LoVo (cell line): Measurements from ENCODE around the gene GTF2H4.
"Not testable (repeated sequence)": the region's sequence is repeated elsewhere in the genome, so short reads cannot be mapped to it uniquely, and the experiment has no call there.

Experiments
- DNase-seq: peaks from one replicate; pipeline ENCODE4 v3.0.0-alpha.2; 2016; ENCODE audit warnings: low spot score

GTF2H4 gene

GRCh38 chr6:30895343-30895742 is 12.7 kb upstream of the GTF2H4 start:
- DNase-seq, result no peak

GRCh38 chr6:30896541-30896940 is 11.5 kb upstream of the GTF2H4 start:
- no peak for DNase-seq

- DNase-seq, result no peak
These were observed 10.1 kb upstream of the GTF2H4 start for GRCh38 chr6:30897882-30898281.

- DNase-seq, result no peak
These were observed 9.2 kb upstream of the GTF2H4 start for GRCh38 chr6:30898750-30899360.

- DNase-seq, result no peak
These were observed 7.1 kb upstream of the GTF2H4 start for GRCh38 chr6:30900863-30901417.

- no peak for DNase-seq
These were observed 6.6 kb upstream of the GTF2H4 start for GRCh38 chr6:30901436-30901835.

- not testable (repeated sequence) for DNase-seq
These were observed 5.8 kb upstream of the GTF2H4 start for GRCh38 chr6:30902196-30902595.

- DNase-seq, result no peak
These were observed 5.3 kb upstream of the GTF2H4 start for GRCh38 chr6:30902709-30903108.

GRCh38 chr6:30903236-30903635 is 4.8 kb upstream of the GTF2H4 start:
- no peak for DNase-seq

- DNase-seq, result peak; percentile 29
These were observed 683 bp upstream of the GTF2H4 start for GRCh38 chr6:30907290-30907757.

- no peak for DNase-seq
These were observed 693 bp downstream of the GTF2H4 start for GRCh38 chr6:30908700-30909099.

- not testable (repeated sequence) for DNase-seq
These were observed 2.5 kb downstream of the GTF2H4 start for GRCh38 chr6:30910473-30910872.

- DNase-seq, result no peak
These were observed 4.9 kb downstream of the GTF2H4 start for GRCh38 chr6:30912746-30913520.

GRCh38 chr6:30913721-30914075 is 5.7 kb downstream of the GTF2H4 start:
- DNase-seq, result no peak

GRCh38 chr6:30914076-30914853 is 6.3 kb downstream of the GTF2H4 start, which contains the start of gene VARS2:
TSS of gene VARS2 (plus strand) at chr6:30914238. CDS start at chr6:30914837, 599 bp downstream.
- peak; percentile 94 for DNase-seq

- no peak for DNase-seq
These were observed 7.0 kb downstream of the GTF2H4 start for GRCh38 chr6:30914854-30915590.

- peak; percentile 54 for DNase-seq
These were observed 7.6 kb downstream of the GTF2H4 start for GRCh38 chr6:30915591-30915946.

GRCh38 chr6:30917041-30917440 is 9.0 kb downstream of the GTF2H4 start:
- no peak for DNase-seq

- no peak for DNase-seq
These were observed 9.5 kb downstream of the GTF2H4 start for GRCh38 chr6:30917487-30917886.

- DNase-seq, result no peak
These were observed 10.7 kb downstream of the GTF2H4 start for GRCh38 chr6:30918670-30919069.

GRCh38 chr6:30922447-30922852 is 14.4 kb downstream of the GTF2H4 start:
- DNase-seq, result no peak
